MCF 10A (cell line): Measurements from ENCODE around the gene SLC4A1AP. TPM values are rescaled to one million over a fixed set of nuclear protein-coding genes. Genes with fewer than 3 reads are reported as not detected.

ENCODE experiments used
- BruUV-seq: library from RNA; stranded (reverse); fragments of 400-500 nt; replicated peaks from 2 replicates; lab custom pipeline; 2021; lab: Mats Ljungman, UMichigan
- CTCF ChIA-PET: fragments of 300-600 bp; sonication (Branson Sonifier 250); formaldehyde crosslinking; extraction: SDS; loops from one replicate; lab custom pipeline; 2021; ENCODE audit warnings: antibody characterized with exemption, inconsistent platforms; lab: Yijun Ruan, JAX
- POLR2A ChIA-PET: fragments of 300-600, 350-650 bp; sonication (Branson Sonifier 250); formaldehyde crosslinking; extraction: SDS; loops from one replicate; lab custom pipeline; 2020; ENCODE audit warnings: antibody characterized with exemption, inconsistent platforms; lab: Yijun Ruan, JAX
- DNase-seq: peaks from one replicate; pipeline ENCODE4 v3.0.0-alpha.2; 2018; ENCODE audit not compliant: unreplicated experiment
- H3K27ac Mint-ChIP-seq: one replicate; pipeline ENCODE4 v1.8.0; 2022; ENCODE audit warnings: mild to moderate bottlenecking, low read depth, mixed read lengths; ENCODE audit not compliant: unreplicated experiment
- H3K27me3 Mint-ChIP-seq: one replicate; pipeline ENCODE4 v1.8.0; 2022; ENCODE audit warnings: mixed read lengths; ENCODE audit not compliant: insufficient read depth, unreplicated experiment
- H3K36me3 Mint-ChIP-seq: one replicate; pipeline ENCODE4 v1.8.0; 2022; ENCODE audit warnings: mild to moderate bottlenecking, moderate library complexity, mixed read lengths; ENCODE audit not compliant: insufficient read depth, unreplicated experiment
- H3K4me1 Mint-ChIP-seq: one replicate; pipeline ENCODE4 v1.8.0; 2022; ENCODE audit warnings: mixed read lengths; ENCODE audit not compliant: insufficient read depth, unreplicated experiment
- H3K4me3 Mint-ChIP-seq: one replicate; pipeline ENCODE4 v1.8.0; 2022; ENCODE audit warnings: mild to moderate bottlenecking, moderate library complexity, mixed read lengths; ENCODE audit not compliant: unreplicated experiment
- H3K9me3 Mint-ChIP-seq: one replicate; pipeline ENCODE4 v1.8.0; 2022; ENCODE audit warnings: mixed read lengths; ENCODE audit not compliant: unreplicated experiment
- CTCF ChIP-seq: fragments of 200-600 bp; IDR thresholded peaks from one replicate; pipeline ENCODE4 v1.8.0; 2022; ENCODE audit warnings: antibody characterized with exemption, mild to moderate bottlenecking; ENCODE audit not compliant: unreplicated experiment
- intact Hi-C: fragments of 100-400 bp; cut with micrococcal nuclease; formaldehyde crosslinking; loops from 2 replicates; pipeline ENCODE4 v1.14.1; 2022
- total RNA-seq: library from RNA; stranded (reverse); gene quantifications from 2 replicates; pipeline ENCODE4 v1.2.3, GENCODE V29; 2022

Gene SLC4A1AP
- total RNA-seq, 1 experiment from 2014 or later: 24.3 TPM

- POLR2A ChIA-PET: interaction anchor here (0.6 to 2.7 kb wide), 4 partner anchors 8 to 666 kb away, joined by 3 to 11 read pairs (median 4); no protein-coding TSS in a partner anchor
- Mint-ChIP-seq H3K9me3 (no peaks in the 10 kb centered on the region), H3K36me3 (no peaks in the 10 kb centered on the region), H3K4me3 (no peak overlapping the region), H3K27me3 (no peaks in the 10 kb centered on the region), H3K4me1 (peaks cover 18% of the 10 kb centered on the region), H3K27ac (peak overlapping the region; percentile 73)
- DNase-seq: no peak
- intact Hi-C loops: no loop called here
- no TSS peak for BruUV-seq
- no peak for TF ChIP-seq CTCF
- CTCF ChIA-PET: interaction anchor here (0.5 to 3.0 kb wide), 8 partner anchors 10 to 704 kb away, joined by 3 to 15 read pairs (median 5); no protein-coding TSS in a partner anchor
Observed at GRCh38 chr2:27724905-27725701, 61.4 kb downstream of the SLC4A1AP start.

GRCh38 chr2:27727257-27727656 lies 63.6 kb downstream of the SLC4A1AP start:
- TF ChIP-seq CTCF: no peak
- DNase-seq: no peak
- no TSS peak for BruUV-seq
- CTCF ChIA-PET: interaction anchor here (0.6 to 1.7 kb wide), 3 partner anchors 23 to 669 kb away, joined by 3 to 6 read pairs (median 3); no protein-coding TSS in a partner anchor
- no peaks in the 10 kb centered on the region for H3K9me3 Mint-ChIP-seq
- peaks cover 14% of the 10 kb centered on the region for H3K4me1 Mint-ChIP-seq
- POLR2A ChIA-PET: interaction anchor here (0.7 to 0.9 kb wide), 2 partner anchors 45 to 664 kb away, joined by 4 to 5 read pairs; no protein-coding TSS in a partner anchor
- no peak overlapping the region for H3K4me3 Mint-ChIP-seq
- H3K27ac Mint-ChIP-seq: no peak overlapping the region
- intact Hi-C loops: no loop called here
- H3K27me3 Mint-ChIP-seq: no peaks in the 10 kb centered on the region
- no peaks in the 10 kb centered on the region for H3K36me3 Mint-ChIP-seq

- peak overlapping the region; percentile 10 for H3K27ac Mint-ChIP-seq
- no peak overlapping the region for H3K4me3 Mint-ChIP-seq
- H3K36me3 Mint-ChIP-seq: no peaks in the 10 kb centered on the region
- H3K4me1 Mint-ChIP-seq: peaks cover 12% of the 10 kb centered on the region
- intact Hi-C loops: no loop called here
- POLR2A ChIA-PET: interaction anchor here (0.6 to 1.3 kb wide), 3 partner anchors 44 to 163 kb away, joined by 3 to 5 read pairs (median 4); no protein-coding TSS in a partner anchor
- no peak for TF ChIP-seq CTCF
- no peaks in the 10 kb centered on the region for H3K9me3 Mint-ChIP-seq
- no peaks in the 10 kb centered on the region for H3K27me3 Mint-ChIP-seq
- no peak for DNase-seq
- CTCF ChIA-PET: interaction anchor here (0.5 to 1.0 kb wide), 5 partner anchors 24 to 570 kb away, joined by 3 to 5 read pairs (median 3); no protein-coding TSS in a partner anchor
- no TSS peak for BruUV-seq
Observed at GRCh38 chr2:27728081-27728858, 64.6 kb downstream of the SLC4A1AP start.
